Measurements from ENCODE around the gene ABL1.

The ABL1 gene

GRCh38 chr9:130894546-130894945, 59.5 kb downstream of the ABL1 start:
- no peaks in the 10 kb centered on the region for H3K27me3 ChIP-seq (ENCODE audit: control insufficient read depth, low read length)
- H4K20me1 ChIP-seq (ENCODE audit: control insufficient read depth, insufficient read depth, low read depth, low read length), result no peaks in the 10 kb centered on the region
- H3K9me2 ChIP-seq (replicated peaks; ENCODE audit: control insufficient read depth, low read length), result no peaks in the 10 kb centered on the region
- no peaks in the 10 kb centered on the region for H3K4me1 ChIP-seq (ENCODE audit: control insufficient read depth, low read length)
- TF ChIP-seq CTCF (IDR thresholded peaks at IDR 0.05; ENCODE audit: low read depth, low read length, poor library complexity, severe bottlenecking) (no peak), EZH2phosphoT487 (IDR thresholded peaks at IDR 0.05; ENCODE audit: borderline replicate concordance, low read length) (no peak)
- no peak overlapping the region for H3K4me2 ChIP-seq (ENCODE audit: low read length)
- H3K36me3 ChIP-seq (ENCODE audit: control insufficient read depth, low read length), result peaks cover 2% of the 10 kb centered on the region; the same call in 1 of the 2 replicates
- no peaks in the 10 kb centered on the region for H3F3A ChIP-seq (ENCODE audit: control insufficient read depth, insufficient read depth)
- H3K79me2 ChIP-seq (ENCODE audit: control insufficient read depth, low read length), result no peaks in the 10 kb centered on the region
- no peak overlapping the region for H3K4me3 ChIP-seq (ENCODE audit: low read length)
- no peak overlapping the region for H3K27ac ChIP-seq (ENCODE audit: low read depth, low read length)
- H3K9me3 ChIP-seq (ENCODE audit: control insufficient read depth, insufficient read depth, low read length), result no peaks in the 10 kb centered on the region

- no peaks in the 10 kb centered on the region for H3F3A ChIP-seq (ENCODE audit: control insufficient read depth, insufficient read depth)
- H4K20me1 ChIP-seq (ENCODE audit: control insufficient read depth, insufficient read depth, low read depth, low read length), result no peaks in the 10 kb centered on the region
- no peak overlapping the region for H3K27ac ChIP-seq (ENCODE audit: low read depth, low read length)
- peaks cover 2% of the 10 kb centered on the region; the same call in 1 of the 2 replicates for H3K36me3 ChIP-seq (ENCODE audit: control insufficient read depth, low read length)
- no peaks in the 10 kb centered on the region for H3K9me2 ChIP-seq (replicated peaks; ENCODE audit: control insufficient read depth, low read length)
- no peaks in the 10 kb centered on the region for H3K79me2 ChIP-seq (ENCODE audit: control insufficient read depth, low read length)
- TF ChIP-seq CTCF (IDR thresholded peaks at IDR 0.05; ENCODE audit: low read depth, low read length, poor library complexity, severe bottlenecking), result no peak
- TF ChIP-seq EZH2phosphoT487 (IDR thresholded peaks at IDR 0.05; ENCODE audit: borderline replicate concordance, low read length), result no peak
- no peak overlapping the region for H3K4me2 ChIP-seq (ENCODE audit: low read length)
- H3K9me3 ChIP-seq (ENCODE audit: control insufficient read depth, insufficient read depth, low read length), result no peaks in the 10 kb centered on the region
- H3K27me3 ChIP-seq (ENCODE audit: control insufficient read depth, low read length), result no peaks in the 10 kb centered on the region
- no peak overlapping the region for H3K4me3 ChIP-seq (ENCODE audit: low read length)
- H3K4me1 ChIP-seq (ENCODE audit: control insufficient read depth, low read length), result no peaks in the 10 kb centered on the region
Measured at GRCh38 chr9:130895038-130895437, 60.0 kb downstream of the ABL1 start.

GRCh38 chr9:130895481-130896232, 60.6 kb downstream of the ABL1 start:
- Histone ChIP-seq H3K36me3 (ENCODE audit: control insufficient read depth, low read length) (no peaks in the 10 kb centered on the region), H3K4me3 (ENCODE audit: low read length) (no peak overlapping the region), H3K79me2 (ENCODE audit: control insufficient read depth, low read length) (no peaks in the 10 kb centered on the region), H3K4me2 (ENCODE audit: low read length) (no peak overlapping the region), H3K9me3 (ENCODE audit: control insufficient read depth, insufficient read depth, low read length) (no peaks in the 10 kb centered on the region), H3K27me3 (ENCODE audit: control insufficient read depth, low read length) (no peaks in the 10 kb centered on the region), H3K9me2 (replicated peaks; ENCODE audit: control insufficient read depth, low read length) (no peaks in the 10 kb centered on the region), H3F3A (ENCODE audit: control insufficient read depth, insufficient read depth) (no peaks in the 10 kb centered on the region), H4K20me1 (ENCODE audit: control insufficient read depth, insufficient read depth, low read depth, low read length) (no peaks in the 10 kb centered on the region), H3K27ac (ENCODE audit: low read depth, low read length) (no peak overlapping the region), H3K4me1 (ENCODE audit: control insufficient read depth, low read length) (no peaks in the 10 kb centered on the region)
- no peak for TF ChIP-seq EZH2phosphoT487 (IDR thresholded peaks at IDR 0.05; ENCODE audit: borderline replicate concordance, low read length)
- no peak for TF ChIP-seq CTCF (IDR thresholded peaks at IDR 0.05; ENCODE audit: low read depth, low read length, poor library complexity, severe bottlenecking)
